Lower leg skin (tissue), 3 donors: Measurements from ENCODE around the gene AHRR.

Source experiments
- CTCF ChIP-seq, 3 donors: fragments of 450-650 bp; IDR thresholded peaks; one replicate each; pipeline ENCODE4 v1.5.1; 2016; ENCODE audit warnings: antibody characterized with exemption in 3 of 3, mild to moderate bottlenecking in 3 of 3, moderate library complexity in 2 of 3
- POLR2A ChIP-seq, 2 donors: fragments of 450-650 bp; IDR thresholded peaks; one replicate each; pipeline ENCODE4 v1.6.1; 2016 to 2017; ENCODE audit warnings: antibody characterized with exemption in 2 of 2, mild to moderate bottlenecking in 1 of 2, moderate library complexity in 1 of 2

- TF ChIP-seq CTCF (IDR thresholded peaks at IDR 0.05) (no peak), POLR2A (IDR thresholded peaks at IDR 0.05) (no peak)
These were observed 55.9 kb downstream of the AHRR start for GRCh38 chr5:377326-377981.
